T-helper 2 cell treated with Interferon-gamma antibody and Interleukin-4, amounts not matched to agents 100 ng/mL and 5 ng/mL, for 36 hours (primary cell): ENCODE results near the gene ADAMTS13. TPM values are rescaled to one million over a fixed set of nuclear protein-coding genes. Genes with fewer than 3 reads are reported as not detected.

Experiments
- intact Hi-C: fragments of 100-400 bp; cut with micrococcal nuclease; formaldehyde crosslinking; loops from one replicate; pipeline ENCODE4 v1.15.1; 2023
- total RNA-seq: library from RNA; stranded (reverse); gene quantifications from 2 replicates; pipeline ENCODE4 v1.2.3, GENCODE V29; 2022

ADAMTS13 gene
- total RNA-seq, 1 donor from 2014 or later = 2.3 TPM

GRCh38 chr9:133470427-133470924 is 48.3 kb downstream of the ADAMTS13 start:
- intact Hi-C loops = no loop called here

- intact Hi-C loops = no loop called here
These were observed 48.8 kb downstream of the ADAMTS13 start for GRCh38 chr9:133470988-133471387.

GRCh38 chr9:133471551-133472276 is 49.5 kb downstream of the ADAMTS13 start:
- intact Hi-C loops = no loop called here

GRCh38 chr9:133472277-133472645 is 50.1 kb downstream of the ADAMTS13 start:
- intact Hi-C loops = no loop called here

- intact Hi-C loops = no loop called here
These were observed 50.7 kb downstream of the ADAMTS13 start for GRCh38 chr9:133472753-133473378.

- intact Hi-C loops = no loop called here
These were observed 51.6 kb downstream of the ADAMTS13 start for GRCh38 chr9:133473743-133474142.

GRCh38 chr9:133474215-133474614 is 52.0 kb downstream of the ADAMTS13 start:
- intact Hi-C loops = no loop called here

- intact Hi-C loops = no loop called here
These were observed 52.7 kb downstream of the ADAMTS13 start for GRCh38 chr9:133474853-133475252.

GRCh38 chr9:133475292-133476012 is 53.3 kb downstream of the ADAMTS13 start:
- intact Hi-C loops = no loop called here

GRCh38 chr9:133476036-133476931 is 54.1 kb downstream of the ADAMTS13 start:
- intact Hi-C loops = no loop called here

- intact Hi-C loops = no loop called here
These were observed 54.8 kb downstream of the ADAMTS13 start for GRCh38 chr9:133476941-133477340.

GRCh38 chr9:133477461-133477860 is 55.3 kb downstream of the ADAMTS13 start:
- intact Hi-C loops = no loop called here

GRCh38 chr9:133477992-133478850 is 56.1 kb downstream of the ADAMTS13 start:
- intact Hi-C loops = loop anchor here (2.0 kb wide), 1 partner anchor 19 kb away; the partner anchor contains the start of gene CACFD1

GRCh38 chr9:133478851-133479711 is 56.9 kb downstream of the ADAMTS13 start, which contains the start of gene SLC2A6:
Gene SLC2A6 (minus strand): TSS chr9:133479099. CDS start chr9:133479059, 40 bp downstream.
- intact Hi-C loops = loop anchor here (1.0 to 2.0 kb wide), 2 partner anchors 20 to 61 kb away; partner anchors contain the start of genes CACFD1 and REXO4

- intact Hi-C loops = no loop called here
These were observed 61.4 kb downstream of the ADAMTS13 start for GRCh38 chr9:133483611-133484010.

GRCh38 chr9:133484671-133485437 is 62.7 kb downstream of the ADAMTS13 start:
- intact Hi-C loops = no loop called here

- intact Hi-C loops = loop anchor here (1.0 kb wide), 3 partner anchors 24 to 299 kb away; no protein-coding TSS in a partner anchor
These were observed 63.5 kb downstream of the ADAMTS13 start for GRCh38 chr9:133485531-133486260.
